ENCODE results near the gene FKBP15.

DNA sequence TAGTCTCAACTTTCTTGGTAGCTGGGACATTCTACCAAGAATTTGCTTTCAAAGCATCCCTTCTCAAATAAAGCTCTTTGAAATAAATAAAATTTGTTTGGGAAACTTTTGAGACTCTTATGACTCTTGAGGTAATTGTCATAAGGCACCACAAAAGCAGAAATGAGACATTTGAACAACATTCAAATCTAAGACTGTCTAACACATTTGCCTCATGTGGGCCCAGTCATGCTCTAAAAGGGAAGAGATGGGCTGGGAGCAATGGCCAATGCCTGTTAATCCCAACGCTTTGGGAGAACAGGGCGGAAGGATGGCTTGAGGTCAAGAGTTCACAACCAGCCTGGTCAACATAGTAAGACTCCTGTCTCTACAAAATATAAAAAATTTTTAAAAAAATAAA lies 43.8 kb downstream of the FKBP15 start:
- TF ChIP-seq, protein P1, sequence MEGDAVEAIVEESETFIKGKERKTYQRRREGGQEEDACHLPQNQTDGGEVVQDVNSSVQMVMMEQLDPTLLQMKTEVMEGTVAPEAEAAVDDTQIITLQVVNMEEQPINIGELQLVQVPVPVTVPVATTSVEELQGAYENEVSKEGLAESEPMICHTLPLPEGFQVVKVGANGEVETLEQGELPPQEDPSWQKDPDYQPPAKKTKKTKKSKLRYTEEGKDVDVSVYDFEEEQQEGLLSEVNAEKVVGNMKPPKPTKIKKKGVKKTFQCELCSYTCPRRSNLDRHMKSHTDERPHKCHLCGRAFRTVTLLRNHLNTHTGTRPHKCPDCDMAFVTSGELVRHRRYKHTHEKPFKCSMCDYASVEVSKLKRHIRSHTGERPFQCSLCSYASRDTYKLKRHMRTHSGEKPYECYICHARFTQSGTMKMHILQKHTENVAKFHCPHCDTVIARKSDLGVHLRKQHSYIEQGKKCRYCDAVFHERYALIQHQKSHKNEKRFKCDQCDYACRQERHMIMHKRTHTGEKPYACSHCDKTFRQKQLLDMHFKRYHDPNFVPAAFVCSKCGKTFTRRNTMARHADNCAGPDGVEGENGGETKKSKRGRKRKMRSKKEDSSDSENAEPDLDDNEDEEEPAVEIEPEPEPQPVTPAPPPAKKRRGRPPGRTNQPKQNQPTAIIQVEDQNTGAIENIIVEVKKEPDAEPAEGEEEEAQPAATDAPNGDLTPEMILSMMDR (optimal IDR thresholded peaks at IDR 0.05 in 1 of 3, IDR thresholded peaks at IDR 0.05 in 1 of 3, conservative IDR thresholded peaks at IDR 0.05 in 1 of 3; ENCODE audit: extremely low read depth in 1 of 3, insufficient read depth in 2 of 3, low read length in 3 of 3) = no peak
- TF ChIP-seq EZH2 (IDR thresholded peaks at IDR 0.05; ENCODE audit: low read length) = no peak
